ENCODE data around the gene COL23A1.

GRCh38 chr5:178247481-178248456, 342.4 kb downstream of the COL23A1 start:
- TF ChIP-seq CTCF (IDR thresholded peaks at IDR 0.05), result no peak
- TF ChIP-seq ESRRA (IDR thresholded peaks at IDR 0.05; ENCODE audit: borderline replicate concordance, low read length), result no peak
- no peak for TF ChIP-seq EP300 (IDR thresholded peaks at IDR 0.05)
- no peak for TF ChIP-seq POLR2A (IDR thresholded peaks at IDR 0.05; ENCODE audit: low read length)
- no peak for TF ChIP-seq RNF2 (IDR thresholded peaks at IDR 0.05; ENCODE audit: borderline replicate concordance, low read depth)
- TF ChIP-seq JUNB (IDR thresholded peaks at IDR 0.05), result no peak
- no peak for TF ChIP-seq ZNF302 (CRISPR knock-in tag; IDR thresholded peaks at IDR 0.05)
- no peak for TF ChIP-seq HES2 (IDR thresholded peaks at IDR 0.05)
- no peak for TF ChIP-seq RARB (CRISPR knock-in tag; IDR thresholded peaks at IDR 0.05)
- no peak for TF ChIP-seq ELK1 (IDR thresholded peaks at IDR 0.05; ENCODE audit: low read depth, low read length)

Measured in A549 (cell line).